Measurements from ENCODE around the gene TRERF1.

DNA sequence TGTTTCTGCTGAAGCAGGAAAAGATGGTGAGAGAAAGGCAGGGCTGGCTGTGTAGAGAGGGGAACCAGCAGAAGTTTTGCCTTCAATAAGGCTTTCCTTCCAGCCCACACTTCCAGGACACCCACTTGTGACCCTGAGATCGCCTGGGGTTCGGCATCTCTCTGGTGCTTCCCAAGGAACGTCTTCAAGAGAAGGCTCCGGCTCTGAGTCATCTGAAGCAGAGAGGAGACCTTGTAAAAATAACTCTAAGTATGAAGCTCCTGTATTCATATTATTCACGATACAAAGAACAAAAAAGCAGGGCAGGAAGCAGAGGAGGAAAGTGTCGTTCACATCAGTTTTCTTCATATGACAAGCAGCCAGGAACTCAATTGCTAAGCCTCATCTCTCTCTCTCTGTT, 138.7 kb downstream of the TRERF1 start:
- TF ChIP-seq, protein P1, sequence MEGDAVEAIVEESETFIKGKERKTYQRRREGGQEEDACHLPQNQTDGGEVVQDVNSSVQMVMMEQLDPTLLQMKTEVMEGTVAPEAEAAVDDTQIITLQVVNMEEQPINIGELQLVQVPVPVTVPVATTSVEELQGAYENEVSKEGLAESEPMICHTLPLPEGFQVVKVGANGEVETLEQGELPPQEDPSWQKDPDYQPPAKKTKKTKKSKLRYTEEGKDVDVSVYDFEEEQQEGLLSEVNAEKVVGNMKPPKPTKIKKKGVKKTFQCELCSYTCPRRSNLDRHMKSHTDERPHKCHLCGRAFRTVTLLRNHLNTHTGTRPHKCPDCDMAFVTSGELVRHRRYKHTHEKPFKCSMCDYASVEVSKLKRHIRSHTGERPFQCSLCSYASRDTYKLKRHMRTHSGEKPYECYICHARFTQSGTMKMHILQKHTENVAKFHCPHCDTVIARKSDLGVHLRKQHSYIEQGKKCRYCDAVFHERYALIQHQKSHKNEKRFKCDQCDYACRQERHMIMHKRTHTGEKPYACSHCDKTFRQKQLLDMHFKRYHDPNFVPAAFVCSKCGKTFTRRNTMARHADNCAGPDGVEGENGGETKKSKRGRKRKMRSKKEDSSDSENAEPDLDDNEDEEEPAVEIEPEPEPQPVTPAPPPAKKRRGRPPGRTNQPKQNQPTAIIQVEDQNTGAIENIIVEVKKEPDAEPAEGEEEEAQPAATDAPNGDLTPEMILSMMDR (conservative IDR thresholded peaks at IDR 0.05; ENCODE audit: low read depth in 2 of 2), result no peak
- TF ChIP-seq STAT1 (IDR thresholded peaks at IDR 0.05; ENCODE audit: unreplicated experiment), result no peak
- TF ChIP-seq POLR2AphosphoS5 (IDR thresholded peaks at IDR 0.05; ENCODE audit: low read depth), result no peak
- no peak for TF ChIP-seq EZH2 (IDR thresholded peaks at IDR 0.05; ENCODE audit: low read depth, unreplicated experiment)
- no peak for TF ChIP-seq CREB1 (CRISPR knock-in tag; IDR thresholded peaks at IDR 0.05; ENCODE audit: low read depth)
- no peak for TF ChIP-seq JUNB (IDR thresholded peaks at IDR 0.05; ENCODE audit: unreplicated experiment)
- TF ChIP-seq, protein P2, sequence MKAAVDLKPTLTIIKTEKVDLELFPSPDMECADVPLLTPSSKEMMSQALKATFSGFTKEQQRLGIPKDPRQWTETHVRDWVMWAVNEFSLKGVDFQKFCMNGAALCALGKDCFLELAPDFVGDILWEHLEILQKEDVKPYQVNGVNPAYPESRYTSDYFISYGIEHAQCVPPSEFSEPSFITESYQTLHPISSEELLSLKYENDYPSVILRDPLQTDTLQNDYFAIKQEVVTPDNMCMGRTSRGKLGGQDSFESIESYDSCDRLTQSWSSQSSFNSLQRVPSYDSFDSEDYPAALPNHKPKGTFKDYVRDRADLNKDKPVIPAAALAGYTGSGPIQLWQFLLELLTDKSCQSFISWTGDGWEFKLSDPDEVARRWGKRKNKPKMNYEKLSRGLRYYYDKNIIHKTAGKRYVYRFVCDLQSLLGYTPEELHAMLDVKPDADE (IDR thresholded peaks at IDR 0.05), result no peak
- TF ChIP-seq, protein P3, sequence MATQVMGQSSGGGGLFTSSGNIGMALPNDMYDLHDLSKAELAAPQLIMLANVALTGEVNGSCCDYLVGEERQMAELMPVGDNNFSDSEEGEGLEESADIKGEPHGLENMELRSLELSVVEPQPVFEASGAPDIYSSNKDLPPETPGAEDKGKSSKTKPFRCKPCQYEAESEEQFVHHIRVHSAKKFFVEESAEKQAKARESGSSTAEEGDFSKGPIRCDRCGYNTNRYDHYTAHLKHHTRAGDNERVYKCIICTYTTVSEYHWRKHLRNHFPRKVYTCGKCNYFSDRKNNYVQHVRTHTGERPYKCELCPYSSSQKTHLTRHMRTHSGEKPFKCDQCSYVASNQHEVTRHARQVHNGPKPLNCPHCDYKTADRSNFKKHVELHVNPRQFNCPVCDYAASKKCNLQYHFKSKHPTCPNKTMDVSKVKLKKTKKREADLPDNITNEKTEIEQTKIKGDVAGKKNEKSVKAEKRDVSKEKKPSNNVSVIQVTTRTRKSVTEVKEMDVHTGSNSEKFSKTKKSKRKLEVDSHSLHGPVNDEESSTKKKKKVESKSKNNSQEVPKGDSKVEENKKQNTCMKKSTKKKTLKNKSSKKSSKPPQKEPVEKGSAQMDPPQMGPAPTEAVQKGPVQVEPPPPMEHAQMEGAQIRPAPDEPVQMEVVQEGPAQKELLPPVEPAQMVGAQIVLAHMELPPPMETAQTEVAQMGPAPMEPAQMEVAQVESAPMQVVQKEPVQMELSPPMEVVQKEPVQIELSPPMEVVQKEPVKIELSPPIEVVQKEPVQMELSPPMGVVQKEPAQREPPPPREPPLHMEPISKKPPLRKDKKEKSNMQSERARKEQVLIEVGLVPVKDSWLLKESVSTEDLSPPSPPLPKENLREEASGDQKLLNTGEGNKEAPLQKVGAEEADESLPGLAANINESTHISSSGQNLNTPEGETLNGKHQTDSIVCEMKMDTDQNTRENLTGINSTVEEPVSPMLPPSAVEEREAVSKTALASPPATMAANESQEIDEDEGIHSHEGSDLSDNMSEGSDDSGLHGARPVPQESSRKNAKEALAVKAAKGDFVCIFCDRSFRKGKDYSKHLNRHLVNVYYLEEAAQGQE (IDR thresholded peaks at IDR 0.05; ENCODE audit: unreplicated experiment), result no peak
- TF ChIP-seq EZH2phosphoT487 (IDR thresholded peaks at IDR 0.05; ENCODE audit: unreplicated experiment), result no peak
- TF ChIP-seq, protein P4, sequence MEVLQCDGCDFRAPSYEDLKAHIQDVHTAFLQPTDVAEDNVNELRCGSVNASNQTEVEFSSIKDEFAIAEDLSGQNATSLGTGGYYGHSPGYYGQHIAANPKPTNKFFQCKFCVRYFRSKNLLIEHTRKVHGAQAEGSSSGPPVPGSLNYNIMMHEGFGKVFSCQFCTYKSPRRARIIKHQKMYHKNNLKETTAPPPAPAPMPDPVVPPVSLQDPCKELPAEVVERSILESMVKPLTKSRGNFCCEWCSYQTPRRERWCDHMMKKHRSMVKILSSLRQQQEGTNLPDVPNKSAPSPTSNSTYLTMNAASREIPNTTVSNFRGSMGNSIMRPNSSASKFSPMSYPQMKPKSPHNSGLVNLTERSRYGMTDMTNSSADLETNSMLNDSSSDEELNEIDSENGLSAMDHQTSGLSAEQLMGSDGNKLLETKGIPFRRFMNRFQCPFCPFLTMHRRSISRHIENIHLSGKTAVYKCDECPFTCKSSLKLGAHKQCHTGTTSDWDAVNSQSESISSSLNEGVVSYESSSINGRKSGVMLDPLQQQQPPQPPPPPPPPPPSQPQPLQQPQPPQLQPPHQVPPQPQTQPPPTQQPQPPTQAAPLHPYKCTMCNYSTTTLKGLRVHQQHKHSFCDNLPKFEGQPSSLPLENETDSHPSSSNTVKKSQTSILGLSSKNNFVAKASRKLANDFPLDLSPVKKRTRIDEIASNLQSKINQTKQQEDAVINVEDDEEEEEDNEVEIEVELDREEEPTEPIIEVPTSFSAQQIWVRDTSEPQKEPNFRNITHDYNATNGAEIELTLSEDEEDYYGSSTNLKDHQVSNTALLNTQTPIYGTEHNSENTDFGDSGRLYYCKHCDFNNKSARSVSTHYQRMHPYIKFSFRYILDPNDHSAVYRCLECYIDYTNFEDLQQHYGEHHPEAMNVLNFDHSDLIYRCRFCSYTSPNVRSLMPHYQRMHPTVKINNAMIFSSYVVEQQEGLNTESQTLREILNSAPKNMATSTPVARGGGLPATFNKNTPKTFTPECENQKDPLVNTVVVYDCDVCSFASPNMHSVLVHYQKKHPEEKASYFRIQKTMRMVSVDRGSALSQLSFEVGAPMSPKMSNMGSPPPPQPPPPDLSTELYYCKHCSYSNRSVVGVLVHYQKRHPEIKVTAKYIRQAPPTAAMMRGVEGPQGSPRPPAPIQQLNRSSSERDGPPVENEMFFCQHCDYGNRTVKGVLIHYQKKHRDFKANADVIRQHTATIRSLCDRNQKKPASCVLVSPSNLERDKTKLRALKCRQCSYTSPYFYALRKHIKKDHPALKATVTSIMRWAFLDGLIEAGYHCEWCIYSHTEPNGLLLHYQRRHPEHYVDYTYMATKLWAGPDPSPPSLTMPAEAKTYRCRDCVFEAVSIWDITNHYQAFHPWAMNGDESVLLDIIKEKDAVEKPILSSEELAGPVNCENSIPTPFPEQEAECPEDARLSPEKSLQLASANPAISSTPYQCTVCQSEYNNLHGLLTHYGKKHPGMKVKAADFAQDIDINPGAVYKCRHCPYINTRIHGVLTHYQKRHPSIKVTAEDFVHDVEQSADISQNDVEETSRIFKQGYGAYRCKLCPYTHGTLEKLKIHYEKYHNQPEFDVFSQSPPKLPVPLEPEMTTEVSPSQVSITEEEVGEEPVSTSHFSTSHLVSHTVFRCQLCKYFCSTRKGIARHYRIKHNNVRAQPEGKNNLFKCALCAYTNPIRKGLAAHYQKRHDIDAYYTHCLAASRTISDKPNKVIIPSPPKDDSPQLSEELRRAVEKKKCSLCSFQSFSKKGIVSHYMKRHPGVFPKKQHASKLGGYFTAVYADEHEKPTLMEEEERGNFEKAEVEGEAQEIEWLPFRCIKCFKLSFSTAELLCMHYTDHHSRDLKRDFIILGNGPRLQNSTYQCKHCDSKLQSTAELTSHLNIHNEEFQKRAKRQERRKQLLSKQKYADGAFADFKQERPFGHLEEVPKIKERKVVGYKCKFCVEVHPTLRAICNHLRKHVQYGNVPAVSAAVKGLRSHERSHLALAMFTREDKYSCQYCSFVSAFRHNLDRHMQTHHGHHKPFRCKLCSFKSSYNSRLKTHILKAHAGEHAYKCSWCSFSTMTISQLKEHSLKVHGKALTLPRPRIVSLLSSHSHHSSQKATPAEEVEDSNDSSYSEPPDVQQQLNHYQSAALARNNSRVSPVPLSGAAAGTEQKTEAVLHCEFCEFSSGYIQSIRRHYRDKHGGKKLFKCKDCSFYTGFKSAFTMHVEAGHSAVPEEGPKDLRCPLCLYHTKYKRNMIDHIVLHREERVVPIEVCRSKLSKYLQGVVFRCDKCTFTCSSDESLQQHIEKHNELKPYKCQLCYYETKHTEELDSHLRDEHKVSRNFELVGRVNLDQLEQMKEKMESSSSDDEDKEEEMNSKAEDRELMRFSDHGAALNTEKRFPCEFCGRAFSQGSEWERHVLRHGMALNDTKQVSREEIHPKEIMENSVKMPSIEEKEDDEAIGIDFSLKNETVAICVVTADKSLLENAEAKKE (CRISPR knock-in tag; IDR thresholded peaks at IDR 0.05), result no peak
- no peak for TF ChIP-seq ZNF331 (CRISPR knock-in tag; IDR thresholded peaks at IDR 0.05; ENCODE audit: low read depth)

Data from GM23338 (cell line).